ENCODE data around the gene SLC7A6. TPM values are rescaled to one million over a fixed set of nuclear protein-coding genes. Genes with fewer than 3 reads are reported as not detected.

SLC7A6 gene
- polyA plus RNA-seq, 3 donors: 4.3 to 47.7 (median 5.5) TPM

DNA sequence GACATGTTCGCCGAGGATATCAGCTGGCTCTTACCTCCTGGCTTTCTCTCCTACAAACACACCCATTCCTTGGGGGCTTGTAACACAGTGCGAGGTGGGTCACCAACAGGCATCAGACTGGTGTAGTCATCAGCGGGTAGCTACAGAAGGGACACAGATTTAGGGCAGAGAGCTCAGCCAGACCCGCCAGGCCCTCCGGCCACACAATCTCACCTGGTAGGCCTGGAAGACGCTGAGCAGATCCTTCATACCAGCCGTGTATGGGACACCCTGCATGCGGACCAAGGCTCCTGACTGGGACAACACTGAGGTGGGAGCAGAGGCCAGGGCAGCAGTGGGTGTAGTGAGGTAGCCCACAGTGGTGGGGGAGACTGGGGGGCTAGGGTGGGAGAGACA, 34.2 kb upstream of the SLC7A6 start:
- no peak for DNase-seq

DNA sequence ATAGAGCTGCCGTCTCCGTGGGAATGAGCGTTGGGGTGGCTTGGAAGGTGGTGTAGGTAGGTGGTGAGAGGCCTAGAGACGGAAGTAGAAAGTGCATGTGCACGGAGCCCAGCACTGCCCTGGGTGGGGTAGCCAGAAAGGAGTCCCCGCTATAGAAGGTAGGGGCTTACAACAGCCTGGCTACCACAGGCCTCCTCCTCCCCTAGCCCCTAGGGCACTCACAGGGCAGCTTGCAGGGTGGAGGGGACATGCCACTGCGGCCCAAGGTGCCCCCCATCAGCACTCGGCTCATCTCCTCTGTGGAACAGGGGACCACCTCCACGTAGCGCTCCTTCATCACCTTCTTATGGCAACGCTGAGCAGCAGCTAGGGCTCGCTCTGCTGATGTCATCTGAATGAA, 33.4 kb upstream of the SLC7A6 start:
- H3K27me3 Mint-ChIP-seq (ENCODE audit: low read depth in 3 of 3): peaks cover 16 to 20% (median 16%) of the 10 kb centered on the region in 3 donors
- no peak overlapping the region for H3K4me2 ChIP-seq (replicated peaks; ENCODE audit: extremely low read depth, low read length, poor library complexity, severe bottlenecking)
- H3K79me2 ChIP-seq (ENCODE audit: insufficient read depth, low read length): no peaks in the 10 kb centered on the region
- H3K4me1 Mint-ChIP-seq: peaks cover 11% of the 10 kb centered on the region
- 97% methylated on average over 5 of the region's 12 CpGs for WGBS (ENCODE audit: insufficient coverage)
- no peak overlapping the region for H3K27ac ChIP-seq (ENCODE audit: low read depth in 1 of 2, low read length in 2 of 2)
- H3K4me3 ChIP-seq (replicated peaks in 1 of 3; ENCODE audit: low read depth in 2 of 3, low read length in 3 of 3): no peak overlapping the region
- peak overlapping the region in 1 of 7 donors; percentile 42 for H3K27ac Mint-ChIP-seq
- H3K9me3 Mint-ChIP-seq: peaks cover 0 to 9% (median 0%) of the 10 kb centered on the region in 7 donors
- TF ChIP-seq, protein P1, sequence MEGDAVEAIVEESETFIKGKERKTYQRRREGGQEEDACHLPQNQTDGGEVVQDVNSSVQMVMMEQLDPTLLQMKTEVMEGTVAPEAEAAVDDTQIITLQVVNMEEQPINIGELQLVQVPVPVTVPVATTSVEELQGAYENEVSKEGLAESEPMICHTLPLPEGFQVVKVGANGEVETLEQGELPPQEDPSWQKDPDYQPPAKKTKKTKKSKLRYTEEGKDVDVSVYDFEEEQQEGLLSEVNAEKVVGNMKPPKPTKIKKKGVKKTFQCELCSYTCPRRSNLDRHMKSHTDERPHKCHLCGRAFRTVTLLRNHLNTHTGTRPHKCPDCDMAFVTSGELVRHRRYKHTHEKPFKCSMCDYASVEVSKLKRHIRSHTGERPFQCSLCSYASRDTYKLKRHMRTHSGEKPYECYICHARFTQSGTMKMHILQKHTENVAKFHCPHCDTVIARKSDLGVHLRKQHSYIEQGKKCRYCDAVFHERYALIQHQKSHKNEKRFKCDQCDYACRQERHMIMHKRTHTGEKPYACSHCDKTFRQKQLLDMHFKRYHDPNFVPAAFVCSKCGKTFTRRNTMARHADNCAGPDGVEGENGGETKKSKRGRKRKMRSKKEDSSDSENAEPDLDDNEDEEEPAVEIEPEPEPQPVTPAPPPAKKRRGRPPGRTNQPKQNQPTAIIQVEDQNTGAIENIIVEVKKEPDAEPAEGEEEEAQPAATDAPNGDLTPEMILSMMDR (IDR thresholded peaks at IDR 0.05): no peak
- peaks cover 30% of the 10 kb centered on the region for H4K20me1 ChIP-seq (ENCODE audit: insufficient read depth, low read length)
- no peak for DNase-seq
- no peaks in the 10 kb centered on the region for H3K9me3 ChIP-seq (replicated peaks in 1 of 2; ENCODE audit: control insufficient read depth in 1 of 2, insufficient read depth in 1 of 2, low read length in 2 of 2)
- peaks cover 39 to 52% of the 10 kb centered on the region in 2 donors for H3K36me3 ChIP-seq (replicated peaks in 1 of 2; ENCODE audit: control insufficient read depth in 1 of 2, insufficient read depth in 2 of 2, low read length in 2 of 2)
- peaks cover 3 to 20% of the 10 kb centered on the region in 2 donors for H3K27me3 ChIP-seq (ENCODE audit: control insufficient read depth in 2 of 2, insufficient read depth in 2 of 2, low read length in 2 of 2)
- no peak overlapping the region for H2AFZ ChIP-seq (ENCODE audit: insufficient read depth, low read depth, low read length, poor library complexity, severe bottlenecking)
- H3K4me1 ChIP-seq (ENCODE audit: control insufficient read depth in 1 of 2, insufficient read depth in 2 of 2, low read length in 2 of 2): peaks cover 0 to 16% of the 10 kb centered on the region in 2 donors
- H3K4me3 Mint-ChIP-seq: no peak overlapping the region
- H3K36me3 Mint-ChIP-seq: peaks cover 25 to 48% of the 10 kb centered on the region in 2 donors
- no peak overlapping the region for H3K9ac ChIP-seq (ENCODE audit: insufficient read depth, low read length, poor library complexity, severe bottlenecking)
- intact Hi-C loops (cut with micrococcal nuclease): loop anchor here in 1 of 2 donors (10.0 kb wide), 1 partner anchor 346 kb away; the partner anchor contains the start of gene NRN1L

More for the DNA sequence above, 34.2 kb upstream of the SLC7A6 start:
- Mint-ChIP-seq H3K4me1 (peaks cover 9% of the 10 kb centered on the region), H3K9me3 (peaks cover 0 to 2% (median 0%) of the 10 kb centered on the region in 7 donors), H3K27ac (peak overlapping the region in 1 of 7 donors; percentile 66), H3K36me3 (peaks cover 31 to 49% of the 10 kb centered on the region in 2 donors), H3K4me3 (no peak overlapping the region), H3K27me3 (ENCODE audit: low read depth in 3 of 3) (peaks cover 10 to 14% (median 10%) of the 10 kb centered on the region in 3 donors)
- H3K4me2 ChIP-seq (replicated peaks; ENCODE audit: extremely low read depth, low read length, poor library complexity, severe bottlenecking): no peak overlapping the region
- 94% methylated on average over 9 of the region's 9 CpGs for WGBS (ENCODE audit: insufficient coverage)
- H3K4me3 ChIP-seq (replicated peaks in 1 of 3; ENCODE audit: low read depth in 2 of 3, low read length in 3 of 3): no peak overlapping the region
- H2AFZ ChIP-seq (ENCODE audit: insufficient read depth, low read depth, low read length, poor library complexity, severe bottlenecking): no peak overlapping the region
- H4K20me1 ChIP-seq (ENCODE audit: insufficient read depth, low read length): peaks cover 30% of the 10 kb centered on the region
- no peaks in the 10 kb centered on the region for H3K79me2 ChIP-seq (ENCODE audit: insufficient read depth, low read length)
- no peak overlapping the region for H3K27ac ChIP-seq (ENCODE audit: low read depth in 1 of 2, low read length in 2 of 2)
- H3K9ac ChIP-seq (ENCODE audit: insufficient read depth, low read length, poor library complexity, severe bottlenecking): no peak overlapping the region
- peaks cover 39 to 60% of the 10 kb centered on the region in 2 donors for H3K36me3 ChIP-seq (replicated peaks in 1 of 2; ENCODE audit: control insufficient read depth in 1 of 2, insufficient read depth in 2 of 2, low read length in 2 of 2)
- TF ChIP-seq, protein P1 (IDR thresholded peaks at IDR 0.05): no peak
- no peaks in the 10 kb centered on the region for H3K9me3 ChIP-seq (replicated peaks in 1 of 2; ENCODE audit: control insufficient read depth in 1 of 2, insufficient read depth in 1 of 2, low read length in 2 of 2)
- peaks cover 0 to 14% of the 10 kb centered on the region in 2 donors for H3K27me3 ChIP-seq (ENCODE audit: control insufficient read depth in 2 of 2, insufficient read depth in 2 of 2, low read length in 2 of 2)
- H3K4me1 ChIP-seq (ENCODE audit: control insufficient read depth in 1 of 2, insufficient read depth in 2 of 2, low read length in 2 of 2): peaks cover 0 to 10% of the 10 kb centered on the region in 2 donors
- intact Hi-C loops (cut with micrococcal nuclease): loop anchor here in 1 of 2 donors (10.0 kb wide), 1 partner anchor 345 kb away; the partner anchor contains the start of gene NRN1L
